ENCODE measurements around the gene SLC15A2. TPM values are rescaled to one million over a fixed set of nuclear protein-coding genes. Genes with fewer than 3 reads are reported as not detected.
A peak's percentile ranks its signal among the peaks of the same experiment; 100 is the strongest.

SLC15A2 gene
- total RNA-seq, 1 experiment from 2014 or later, result 0.41 TPM

DNA sequence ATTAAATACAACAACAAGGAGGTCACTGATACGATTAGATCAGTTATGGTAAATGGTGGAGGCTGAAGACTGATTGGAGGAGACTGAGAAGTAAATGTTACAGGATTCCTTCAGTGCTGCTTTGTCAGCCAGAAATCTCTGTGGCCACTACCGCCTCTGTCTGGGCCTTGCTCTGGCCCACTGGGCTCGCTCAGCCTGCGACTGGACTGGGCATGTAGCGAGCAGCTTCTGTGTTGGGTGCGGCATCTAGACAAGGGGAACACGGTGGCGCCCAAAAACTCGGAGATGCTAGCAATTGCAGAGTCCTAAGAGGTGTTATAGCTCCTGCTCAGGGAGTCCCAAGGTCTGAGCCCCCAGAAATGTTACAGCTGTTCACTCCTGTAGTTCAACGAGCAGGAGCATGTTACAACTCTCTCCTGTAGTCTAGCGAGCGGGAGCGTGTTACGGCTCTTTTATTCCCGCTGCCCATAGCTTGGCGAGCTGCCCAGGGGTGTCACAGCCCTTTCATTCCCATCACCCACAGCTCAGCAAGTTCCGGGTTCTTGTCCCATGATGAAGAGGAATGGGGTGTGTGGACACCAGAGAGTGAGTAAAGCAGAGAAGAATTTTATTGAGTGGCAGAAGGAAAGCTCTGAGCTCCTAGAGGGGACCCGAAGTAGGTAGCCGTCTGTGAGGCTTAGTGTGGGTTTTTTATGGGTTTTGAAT is 24.7 kb downstream of the SLC15A2 start:
- POLR2A ChIA-PET, result no interaction called here
- Histone ChIP-seq H3K9me3 (ENCODE audit: control insufficient read depth, insufficient read depth, low read depth, low read length) (no peaks in the 10 kb centered on the region), H3K27me3 (ENCODE audit: control insufficient read depth, insufficient read depth, low read length) (no peaks in the 10 kb centered on the region), H3K27ac (ENCODE audit: low read length) (no peak overlapping the region), H3K4me3 (ENCODE audit: low read depth in 2 of 2, low read length in 2 of 2) (no peak overlapping the region), H3K36me3 (ENCODE audit: control insufficient read depth, insufficient read depth, low read length) (no peaks in the 10 kb centered on the region), H3K4me1 (ENCODE audit: control insufficient read depth, insufficient read depth, low read length) (no peaks in the 10 kb centered on the region)
- no TSS peak for BruUV-seq (replicated peaks)
- ATAC-seq (0 out of 2 replicates have a peak, but pooled peaks have one; percentile 34), DNase-seq (ENCODE audit: low read depth, low spot score) (no peak)
- CTCF ChIA-PET, result no interaction called here
- intact Hi-C loops (cut with micrococcal nuclease; ENCODE audit: unreplicated experiment) (no loop called here), in situ Hi-C loops (cut with HindIII; ENCODE audit: low pct_unique_long_range_greater_than_20kb, low sequenced_read_pairs) (no loop called here)
- TF ChIP-seq TCF7L2 (IDR thresholded peaks at IDR 0.05; ENCODE audit: low read depth, low read length) (no peak), SIN3A (IDR thresholded peaks at IDR 0.05; ENCODE audit: borderline replicate concordance, insufficient read depth, low read depth, low read length) (no peak), POLR2AphosphoS5 (IDR thresholded peaks at IDR 0.05; ENCODE audit: low read depth, low read length) (no peak)
- TF ChIP-seq, protein P1, sequence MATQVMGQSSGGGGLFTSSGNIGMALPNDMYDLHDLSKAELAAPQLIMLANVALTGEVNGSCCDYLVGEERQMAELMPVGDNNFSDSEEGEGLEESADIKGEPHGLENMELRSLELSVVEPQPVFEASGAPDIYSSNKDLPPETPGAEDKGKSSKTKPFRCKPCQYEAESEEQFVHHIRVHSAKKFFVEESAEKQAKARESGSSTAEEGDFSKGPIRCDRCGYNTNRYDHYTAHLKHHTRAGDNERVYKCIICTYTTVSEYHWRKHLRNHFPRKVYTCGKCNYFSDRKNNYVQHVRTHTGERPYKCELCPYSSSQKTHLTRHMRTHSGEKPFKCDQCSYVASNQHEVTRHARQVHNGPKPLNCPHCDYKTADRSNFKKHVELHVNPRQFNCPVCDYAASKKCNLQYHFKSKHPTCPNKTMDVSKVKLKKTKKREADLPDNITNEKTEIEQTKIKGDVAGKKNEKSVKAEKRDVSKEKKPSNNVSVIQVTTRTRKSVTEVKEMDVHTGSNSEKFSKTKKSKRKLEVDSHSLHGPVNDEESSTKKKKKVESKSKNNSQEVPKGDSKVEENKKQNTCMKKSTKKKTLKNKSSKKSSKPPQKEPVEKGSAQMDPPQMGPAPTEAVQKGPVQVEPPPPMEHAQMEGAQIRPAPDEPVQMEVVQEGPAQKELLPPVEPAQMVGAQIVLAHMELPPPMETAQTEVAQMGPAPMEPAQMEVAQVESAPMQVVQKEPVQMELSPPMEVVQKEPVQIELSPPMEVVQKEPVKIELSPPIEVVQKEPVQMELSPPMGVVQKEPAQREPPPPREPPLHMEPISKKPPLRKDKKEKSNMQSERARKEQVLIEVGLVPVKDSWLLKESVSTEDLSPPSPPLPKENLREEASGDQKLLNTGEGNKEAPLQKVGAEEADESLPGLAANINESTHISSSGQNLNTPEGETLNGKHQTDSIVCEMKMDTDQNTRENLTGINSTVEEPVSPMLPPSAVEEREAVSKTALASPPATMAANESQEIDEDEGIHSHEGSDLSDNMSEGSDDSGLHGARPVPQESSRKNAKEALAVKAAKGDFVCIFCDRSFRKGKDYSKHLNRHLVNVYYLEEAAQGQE (IDR thresholded peaks at IDR 0.05; ENCODE audit: insufficient read depth in 1 of 2, low read depth in 2 of 2, low read length in 1 of 2), result no peak
- TF ChIP-seq, protein P2, sequence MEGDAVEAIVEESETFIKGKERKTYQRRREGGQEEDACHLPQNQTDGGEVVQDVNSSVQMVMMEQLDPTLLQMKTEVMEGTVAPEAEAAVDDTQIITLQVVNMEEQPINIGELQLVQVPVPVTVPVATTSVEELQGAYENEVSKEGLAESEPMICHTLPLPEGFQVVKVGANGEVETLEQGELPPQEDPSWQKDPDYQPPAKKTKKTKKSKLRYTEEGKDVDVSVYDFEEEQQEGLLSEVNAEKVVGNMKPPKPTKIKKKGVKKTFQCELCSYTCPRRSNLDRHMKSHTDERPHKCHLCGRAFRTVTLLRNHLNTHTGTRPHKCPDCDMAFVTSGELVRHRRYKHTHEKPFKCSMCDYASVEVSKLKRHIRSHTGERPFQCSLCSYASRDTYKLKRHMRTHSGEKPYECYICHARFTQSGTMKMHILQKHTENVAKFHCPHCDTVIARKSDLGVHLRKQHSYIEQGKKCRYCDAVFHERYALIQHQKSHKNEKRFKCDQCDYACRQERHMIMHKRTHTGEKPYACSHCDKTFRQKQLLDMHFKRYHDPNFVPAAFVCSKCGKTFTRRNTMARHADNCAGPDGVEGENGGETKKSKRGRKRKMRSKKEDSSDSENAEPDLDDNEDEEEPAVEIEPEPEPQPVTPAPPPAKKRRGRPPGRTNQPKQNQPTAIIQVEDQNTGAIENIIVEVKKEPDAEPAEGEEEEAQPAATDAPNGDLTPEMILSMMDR (IDR thresholded peaks at IDR 0.05), result no peak

DNA sequence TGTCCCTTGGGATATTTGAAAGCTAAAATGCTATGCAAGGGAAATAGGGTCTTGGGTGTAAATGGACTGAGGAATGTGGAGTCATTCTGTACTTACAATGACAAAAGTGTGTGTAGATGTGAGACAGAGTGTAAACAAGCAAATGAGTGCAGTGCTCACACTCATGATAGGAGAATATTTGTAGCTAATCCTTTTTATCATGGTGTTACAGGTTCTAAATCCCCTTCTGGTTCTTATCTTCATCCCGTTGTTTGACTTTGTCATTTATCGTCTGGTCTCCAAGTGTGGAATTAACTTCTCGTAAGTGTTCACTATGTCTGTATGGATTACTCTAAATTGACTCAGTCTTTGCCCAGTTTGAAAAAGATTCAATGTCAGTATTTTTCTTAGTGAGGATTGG is 30.5 kb downstream of the SLC15A2 start:
- no peak for DNase-seq (ENCODE audit: low read depth, low spot score)
- intact Hi-C loops (cut with micrococcal nuclease; ENCODE audit: unreplicated experiment) (no loop called here), in situ Hi-C loops (cut with HindIII; ENCODE audit: low pct_unique_long_range_greater_than_20kb, low sequenced_read_pairs) (no loop called here)
- ChIA-PET POLR2A (no interaction called here), CTCF (no interaction called here)
- no peak for ATAC-seq
- Histone ChIP-seq H3K36me3 (ENCODE audit: control insufficient read depth, insufficient read depth, low read length) (no peaks in the 10 kb centered on the region), H3K27ac (ENCODE audit: low read length) (no peak overlapping the region), H3K9me3 (ENCODE audit: control insufficient read depth, insufficient read depth, low read depth, low read length) (no peaks in the 10 kb centered on the region), H3K4me3 (ENCODE audit: low read depth in 2 of 2, low read length in 2 of 2) (no peak overlapping the region), H3K27me3 (ENCODE audit: control insufficient read depth, insufficient read depth, low read length) (no peaks in the 10 kb centered on the region), H3K4me1 (ENCODE audit: control insufficient read depth, insufficient read depth, low read length) (no peaks in the 10 kb centered on the region)
- BruUV-seq (replicated peaks), result no TSS peak
- TF ChIP-seq POLR2AphosphoS5 (IDR thresholded peaks at IDR 0.05; ENCODE audit: low read depth, low read length) (no peak), SIN3A (IDR thresholded peaks at IDR 0.05; ENCODE audit: borderline replicate concordance, insufficient read depth, low read depth, low read length) (no peak), TCF7L2 (IDR thresholded peaks at IDR 0.05; ENCODE audit: low read depth, low read length) (no peak)
- TF ChIP-seq, protein P2 (IDR thresholded peaks at IDR 0.05), result no peak
- TF ChIP-seq, protein P1 (IDR thresholded peaks at IDR 0.05; ENCODE audit: insufficient read depth in 1 of 2, low read depth in 2 of 2, low read length in 1 of 2), result no peak
